Medulla oblongata (tissue), 1 donor: Measurements from ENCODE around the gene NUDCD3.
"Not testable (repeated sequence)": the region's sequence is repeated elsewhere in the genome, so short reads cannot be mapped to it uniquely, and the experiment has no call there.

Source experiments
- DNase-seq: peaks from one replicate; pipeline ENCODE4 v3.0.0-alpha.2; 2015; ENCODE audit errors: extremely low spot score

NUDCD3 gene

GRCh38 chr7:44449584-44449928 is 40.9 kb downstream of the NUDCD3 start:
- DNase-seq: no peak

- DNase-seq: no peak
These were observed 41.4 kb downstream of the NUDCD3 start for GRCh38 chr7:44448922-44449583.

- no peak for DNase-seq
These were observed 42.5 kb downstream of the NUDCD3 start for GRCh38 chr7:44447874-44448425.

GRCh38 chr7:44445986-44446671 is 44.3 kb downstream of the NUDCD3 start:
- peak; percentile 79 for DNase-seq

- no peak for DNase-seq
These were observed 49.4 kb downstream of the NUDCD3 start for GRCh38 chr7:44441079-44441478.

GRCh38 chr7:44440577-44441078 is 49.8 kb downstream of the NUDCD3 start:
- no peak for DNase-seq

- DNase-seq: no peak
These were observed 50.5 kb downstream of the NUDCD3 start for GRCh38 chr7:44439926-44440325.

GRCh38 chr7:44438816-44439215 is 51.6 kb downstream of the NUDCD3 start:
- DNase-seq: no peak

- peak; percentile 53 for DNase-seq
These were observed 56.3 kb downstream of the NUDCD3 start for GRCh38 chr7:44434201-44434600.

GRCh38 chr7:44433255-44434022 is 57.0 kb downstream of the NUDCD3 start:
- DNase-seq: no peak

GRCh38 chr7:44432381-44432977 is 58.0 kb downstream of the NUDCD3 start:
- no peak for DNase-seq

GRCh38 chr7:44431091-44431608 is 59.3 kb downstream of the NUDCD3 start:
- DNase-seq: no peak

- no peak for DNase-seq
These were observed 60.4 kb downstream of the NUDCD3 start for GRCh38 chr7:44430054-44430453.

- DNase-seq: not testable (repeated sequence)
These were observed 65.7 kb downstream of the NUDCD3 start for GRCh38 chr7:44424762-44425161.

- no peak for DNase-seq
These were observed 73.5 kb downstream of the NUDCD3 start for GRCh38 chr7:44416941-44417340.

GRCh38 chr7:44415510-44415909 is 74.9 kb downstream of the NUDCD3 start:
- no peak for DNase-seq

- no peak for DNase-seq
These were observed 75.4 kb downstream of the NUDCD3 start for GRCh38 chr7:44415047-44415446.

- no peak for DNase-seq
These were observed 79.2 kb downstream of the NUDCD3 start for GRCh38 chr7:44411306-44411705.

- peak; percentile 46 for DNase-seq
These were observed 81.9 kb downstream of the NUDCD3 start for GRCh38 chr7:44408596-44408995.

GRCh38 chr7:44403775-44404174 is 86.7 kb downstream of the NUDCD3 start:
- no peak for DNase-seq

GRCh38 chr7:44403176-44403759 is 87.2 kb downstream of the NUDCD3 start:
- DNase-seq: no peak
